Mammary epithelial cell (primary cell): ENCODE data around the gene AFG1L.

Experiments
- EZH2 ChIP-seq: IDR thresholded peaks from 2 replicates; pipeline ENCODE4 v1.6.1; 2012; ENCODE audit warnings: low read length, inconsistent platforms, borderline replicate concordance
- TF ChIP-seq, protein P1 (sequence below), 2 donors: IDR thresholded peaks in 1 of 2; conservative IDR thresholded peaks in 1 of 2; 2 replicates each; pipeline ENCODE4 v1.5.1; 2011 to 2012; ENCODE audit warnings: inconsistent platforms in 2 of 2, low read length in 2 of 2, mild to moderate bottlenecking in 2 of 2, control low read depth in 1 of 2, low read depth in 1 of 2; ENCODE audit not compliant: insufficient read depth in 1 of 2; ENCODE audit errors: extremely low read depth in 1 of 2

DNA sequence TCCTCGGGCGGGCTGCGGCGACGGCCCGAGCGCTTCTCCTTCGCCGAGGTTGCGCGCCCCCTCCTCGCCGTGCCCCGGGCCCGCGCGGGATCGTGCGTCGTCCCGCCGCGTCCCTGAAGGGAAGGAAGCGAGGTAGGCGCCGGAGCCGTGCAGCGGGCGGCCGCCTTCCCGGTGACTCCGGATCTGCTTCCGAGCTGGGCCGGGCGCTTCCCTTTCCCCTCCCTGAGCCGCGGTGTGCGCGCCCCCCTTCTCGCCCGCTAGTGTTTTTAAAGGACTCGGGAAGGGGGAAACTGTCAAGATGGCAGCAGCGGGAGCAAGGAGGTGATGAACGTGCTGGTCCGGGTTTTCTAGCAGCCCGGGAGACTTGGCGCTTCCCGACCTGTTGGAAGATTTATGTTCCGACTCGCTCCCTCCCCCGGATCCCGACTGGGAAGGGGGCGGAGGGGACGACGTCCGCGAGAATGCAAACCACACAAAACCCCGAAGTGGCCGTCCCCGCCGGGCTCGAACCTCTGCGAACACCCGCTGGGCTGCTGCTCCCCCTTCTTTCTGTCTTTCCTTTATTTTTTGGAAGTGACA, 265.1 kb downstream of the AFG1L start:
- TF ChIP-seq, protein P1, sequence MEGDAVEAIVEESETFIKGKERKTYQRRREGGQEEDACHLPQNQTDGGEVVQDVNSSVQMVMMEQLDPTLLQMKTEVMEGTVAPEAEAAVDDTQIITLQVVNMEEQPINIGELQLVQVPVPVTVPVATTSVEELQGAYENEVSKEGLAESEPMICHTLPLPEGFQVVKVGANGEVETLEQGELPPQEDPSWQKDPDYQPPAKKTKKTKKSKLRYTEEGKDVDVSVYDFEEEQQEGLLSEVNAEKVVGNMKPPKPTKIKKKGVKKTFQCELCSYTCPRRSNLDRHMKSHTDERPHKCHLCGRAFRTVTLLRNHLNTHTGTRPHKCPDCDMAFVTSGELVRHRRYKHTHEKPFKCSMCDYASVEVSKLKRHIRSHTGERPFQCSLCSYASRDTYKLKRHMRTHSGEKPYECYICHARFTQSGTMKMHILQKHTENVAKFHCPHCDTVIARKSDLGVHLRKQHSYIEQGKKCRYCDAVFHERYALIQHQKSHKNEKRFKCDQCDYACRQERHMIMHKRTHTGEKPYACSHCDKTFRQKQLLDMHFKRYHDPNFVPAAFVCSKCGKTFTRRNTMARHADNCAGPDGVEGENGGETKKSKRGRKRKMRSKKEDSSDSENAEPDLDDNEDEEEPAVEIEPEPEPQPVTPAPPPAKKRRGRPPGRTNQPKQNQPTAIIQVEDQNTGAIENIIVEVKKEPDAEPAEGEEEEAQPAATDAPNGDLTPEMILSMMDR (conservative IDR thresholded peaks at IDR 0.05 in 1 of 2, IDR thresholded peaks at IDR 0.05 in 1 of 2; ENCODE audit: extremely low read depth in 1 of 2, insufficient read depth in 1 of 2, low read depth in 1 of 2, low read length in 2 of 2): no peak
- no peak for TF ChIP-seq EZH2
